H1 (cell line): ENCODE results near the gene NR1I3. TPM values are rescaled to one million over a fixed set of nuclear protein-coding genes. Genes with fewer than 3 reads are reported as not detected.

ENCODE experiments used
- CTCF ChIA-PET: fragments of 300-600 bp; sonication (Branson Sonifier 250); formaldehyde crosslinking; loops from one replicate; lab custom pipeline; 2021; ENCODE audit not compliant: partially characterized antibody; lab: Charles Lee
- POLR2A ChIA-PET: fragments of 300-600 bp; sonication (Branson Sonifier 250); formaldehyde crosslinking; loops from one replicate; lab custom pipeline; 2021; ENCODE audit warnings: inconsistent platforms; ENCODE audit not compliant: partially characterized antibody; lab: Charles Lee
- DNase-seq, 2 experiments: peaks; one replicate each; pipeline versions ENCODE4 v3.0.0 to v3.0.0-alpha.2; 2010 to 2022; ENCODE audit warnings: low spot score in 2 of 2, low read depth in 1 of 2, mixed read lengths in 1 of 2
- FAIRE-seq: peaks from 2 replicates; lab custom pipeline; 2011; peaks lifted over from hg19 to GRCh38; lab: Jason Lieb, UNC
- H2AFZ ChIP-seq: 2 replicates; pipeline ENCODE4 v1.8.1; 2012; ENCODE audit warnings: low read length, inconsistent platforms
- H2AK5ac ChIP-seq: 2 replicates; pipeline ENCODE4 v1.6.1; 2013; ENCODE audit warnings: low read depth, low read length
- H2BK120ac ChIP-seq: replicated peaks from 2 replicates; pipeline ENCODE3; 2013; ENCODE audit warnings: low read depth, low read length, inconsistent platforms
- H2BK12ac ChIP-seq: 2 replicates; pipeline ENCODE4 v1.6.1; 2013; ENCODE audit warnings: low read depth, low read length
- H2BK15ac ChIP-seq: 2 replicates; pipeline ENCODE4 v1.6.1; 2013; ENCODE audit warnings: low read length
- H2BK20ac ChIP-seq: 2 replicates; pipeline ENCODE4 v1.6.1; 2013; ENCODE audit warnings: low read length
- H2BK5ac ChIP-seq: 2 replicates; pipeline ENCODE4 v1.6.1; 2013; ENCODE audit warnings: low read depth, low read length
- H3K14ac ChIP-seq: 2 replicates; pipeline ENCODE4 v1.6.1; 2013; ENCODE audit warnings: inconsistent platforms; ENCODE audit not compliant: insufficient read length
- H3K18ac ChIP-seq: 2 replicates; pipeline ENCODE4 v1.6.1; 2013; ENCODE audit warnings: low read length; ENCODE audit errors: extremely low read depth
- H3K23ac ChIP-seq: 2 replicates; pipeline ENCODE4 v1.6.1; 2013; ENCODE audit warnings: inconsistent platforms; ENCODE audit not compliant: insufficient read length
- H3K23me2 ChIP-seq: 2 replicates; pipeline ENCODE4 v1.6.1; 2013; ENCODE audit warnings: low read depth, low read length
- H3K27ac ChIP-seq: 2 replicates; pipeline ENCODE4 v1.6.1; 2011; ENCODE audit warnings: low read depth, low read length, inconsistent platforms
- H3K27me3 ChIP-seq, 4 experiments: replicated peaks in 1 of 4; 1 replicate in 1 of 4; 2 replicates in 3 of 4; pipeline versions ENCODE4 v1.6.1 to v1.8.1; 2011 to 2013; ENCODE audit warnings: low read length in 3 of 4, mild to moderate bottlenecking in 3 of 4, inconsistent platforms in 2 of 4, mixed read lengths in 2 of 4, moderate library complexity in 1 of 4; ENCODE audit not compliant: control insufficient read depth in 3 of 4, insufficient read depth in 3 of 4; ENCODE audit errors: extremely low read depth in 1 of 4
- H3K36me3 ChIP-seq, 4 experiments: 2 replicates each; pipeline versions ENCODE4 v1.6.1 to v1.8.1; 2011 to 2013; ENCODE audit warnings: mild to moderate bottlenecking in 4 of 4, low read length in 3 of 4, moderate library complexity in 2 of 4, control low read depth in 1 of 4, inconsistent platforms in 1 of 4; ENCODE audit not compliant: insufficient read depth in 4 of 4, control insufficient read depth in 2 of 4
- H3K4ac ChIP-seq: replicated peaks from 2 replicates; pipeline ENCODE3; 2013; ENCODE audit warnings: low read length, low read depth, mixed read lengths, inconsistent platforms; ENCODE audit not compliant: insufficient read length
- H3K4me1 ChIP-seq, 4 experiments: replicated peaks in 1 of 4; 1 replicate in 1 of 4; 2 replicates in 3 of 4; pipeline versions ENCODE4 v1.6.1 to v1.8.1; 2011 to 2013; ENCODE audit warnings: low read length in 3 of 4, inconsistent platforms in 2 of 4, mixed read lengths in 1 of 4; ENCODE audit not compliant: insufficient read depth in 4 of 4, control insufficient read depth in 3 of 4
- H3K4me2 ChIP-seq, 2 experiments: 2 replicates each; pipeline versions ENCODE4 v1.6.1 to v1.8.1; 2011 to 2013; ENCODE audit warnings: low read depth in 2 of 2, low read length in 2 of 2, control low read depth in 1 of 2, inconsistent platforms in 1 of 2, mild to moderate bottlenecking in 1 of 2; ENCODE audit not compliant: insufficient read depth in 1 of 2
- H3K4me3 ChIP-seq, 4 experiments: fragments of 200-600, 300-600 bp in 1 of 4; sonication (generic), shearing (Covaris generic), sonication (Bioruptor Twin) in 1 of 4; 2 replicates each; pipeline versions ENCODE4 v1.5.1 to v1.8.1; 2011 to 2016; ENCODE audit warnings: low read length in 4 of 4, low read depth in 3 of 4, control low read depth in 2 of 4, inconsistent platforms in 2 of 4, mild to moderate bottlenecking in 2 of 4, mixed read lengths in 1 of 4, moderate library complexity in 1 of 4; ENCODE audit not compliant: insufficient read depth in 2 of 4; ENCODE audit errors: extremely low read depth in 1 of 4
- H3K56ac ChIP-seq: replicated peaks from 2 replicates; pipeline ENCODE3; 2013; ENCODE audit warnings: low read depth, mild to moderate bottlenecking, mixed read lengths, low read length, inconsistent platforms; ENCODE audit not compliant: insufficient read length
- H3K79me1 ChIP-seq: 2 replicates; pipeline ENCODE4 v1.6.1; 2013; ENCODE audit warnings: low read depth, low read length, control low read depth
- H3K79me2 ChIP-seq, 2 experiments: 2 replicates each; pipeline versions ENCODE4 v1.6.1 to v1.8.1; 2012 to 2013; ENCODE audit warnings: low read length in 2 of 2, mild to moderate bottlenecking in 2 of 2, inconsistent platforms in 1 of 2; ENCODE audit not compliant: insufficient read depth in 2 of 2, control insufficient read depth in 1 of 2
- H3K9ac ChIP-seq, 4 experiments: replicated peaks in 1 of 4; 1 replicate in 1 of 4; 2 replicates in 3 of 4; pipeline versions ENCODE4 v1.6.1 to v1.8.1; 2011 to 2013; ENCODE audit warnings: low read depth in 3 of 4, low read length in 3 of 4, control low read depth in 2 of 4, mild to moderate bottlenecking in 2 of 4, moderate library complexity in 2 of 4, inconsistent platforms in 1 of 4; ENCODE audit errors: extremely low read depth in 1 of 4
- H3K9me3 ChIP-seq, 2 experiments: 2 replicates each; pipeline versions ENCODE4 v1.6.1 to v1.8.1; 2012 to 2013; ENCODE audit warnings: mild to moderate bottlenecking in 2 of 2, moderate library complexity in 2 of 2, control low read depth in 1 of 2, inconsistent platforms in 1 of 2, low read depth in 1 of 2, low read length in 1 of 2, mixed read lengths in 1 of 2; ENCODE audit not compliant: insufficient read depth in 2 of 2
- H4K20me1 ChIP-seq, 2 experiments: replicated peaks in 1 of 2; 2 replicates each; pipeline versions ENCODE3 to v1.8.1; 2011 to 2013; ENCODE audit warnings: inconsistent platforms in 2 of 2, low read length in 2 of 2, mild to moderate bottlenecking in 1 of 2; ENCODE audit not compliant: insufficient read depth in 2 of 2, control insufficient read depth in 1 of 2
- H4K5ac ChIP-seq: 2 replicates; pipeline ENCODE4 v1.6.1; 2013; ENCODE audit warnings: low read length, low read depth, mixed read lengths, inconsistent platforms; ENCODE audit not compliant: insufficient read length
- H4K8ac ChIP-seq: 2 replicates; pipeline ENCODE4 v1.8.0; 2013; ENCODE audit warnings: mild to moderate bottlenecking, moderate library complexity, low read length, inconsistent platforms; ENCODE audit not compliant: insufficient read depth; ENCODE audit errors: extremely low read depth
- H4K91ac ChIP-seq: replicated peaks from 2 replicates; pipeline ENCODE3; 2013; ENCODE audit warnings: low read length, mixed read lengths, inconsistent platforms; ENCODE audit not compliant: insufficient read length
- BRCA1 ChIP-seq: IDR thresholded peaks from 2 replicates; pipeline ENCODE4 v1.6.1; 2012; ENCODE audit warnings: low read depth, low read length, improper control_type of control experiment
- CBX8 ChIP-seq: fragments of 300-800, 300-1000 bp; sonication (generic); IDR thresholded peaks from 2 replicates; pipeline ENCODE4 v1.7.1; 2016; ENCODE audit warnings: low read depth, low read length, borderline replicate concordance
- EGR1 ChIP-seq: IDR thresholded peaks from 2 replicates; pipeline ENCODE4 v1.6.1; 2011; ENCODE audit warnings: low read depth, low read length, borderline replicate concordance
- JUND ChIP-seq: IDR thresholded peaks from 2 replicates; pipeline ENCODE4 v1.6.1; 2011; ENCODE audit warnings: mild to moderate bottlenecking, improper control_type of control experiment, low read length
- KDM1A ChIP-seq: fragments of 200-600, 300-600 bp; sonication (generic); IDR thresholded peaks from 2 replicates; pipeline ENCODE4 v1.7.1; 2016; ENCODE audit warnings: mild to moderate bottlenecking, low read length, borderline replicate concordance
- KDM4A ChIP-seq: IDR thresholded peaks from one replicate; pipeline ENCODE4 v1.7.1; 2012; ENCODE audit warnings: low read depth, mild to moderate bottlenecking, moderate library complexity, low read length, inconsistent platforms; ENCODE audit not compliant: severe bottlenecking
- NANOG ChIP-seq: IDR thresholded peaks from 2 replicates; pipeline ENCODE4 v1.6.1; 2011; ENCODE audit warnings: low read length, low read depth, mild to moderate bottlenecking, inconsistent platforms; ENCODE audit not compliant: insufficient read depth, poor library complexity, severe bottlenecking
- PHF8 ChIP-seq: fragments of 200-600 bp; sonication (generic); conservative IDR thresholded peaks from 2 replicates; pipeline ENCODE4 v1.7.1; 2012; ENCODE audit warnings: low read depth, mild to moderate bottlenecking, inconsistent platforms, low read length, moderate library complexity
- RNF2 ChIP-seq: fragments of 200-900, 300-1000 bp; sonication (generic); IDR thresholded peaks from 2 replicates; pipeline ENCODE4 v1.7.1; 2016; ENCODE audit warnings: borderline replicate concordance, low read depth, mild to moderate bottlenecking, antibody characterized with exemption, low read length; ENCODE audit not compliant: poor library complexity, severe bottlenecking; ENCODE audit errors: missing control alignments
- SUZ12 ChIP-seq: fragments of 200-600 bp; sonication (generic); IDR thresholded peaks from 2 replicates; pipeline ENCODE4 v1.6.1; 2012; ENCODE audit warnings: mild to moderate bottlenecking, inconsistent platforms, low read length, moderate library complexity, mixed read lengths
- TAF1 ChIP-seq: IDR thresholded peaks from 2 replicates; pipeline ENCODE4 v1.6.1; 2011; ENCODE audit warnings: mild to moderate bottlenecking, low read depth, low read length
- TAF7 ChIP-seq: optimal IDR thresholded peaks from 2 replicates; pipeline ENCODE3; 2011; ENCODE audit warnings: low read depth, mild to moderate bottlenecking, inconsistent platforms, low read length, moderate library complexity, borderline replicate concordance
- TEAD4 ChIP-seq: IDR thresholded peaks from 2 replicates; pipeline ENCODE4 v1.6.1; 2012; ENCODE audit warnings: low read depth, low read length, inconsistent platforms, mixed read lengths
- ZNF274 ChIP-seq: IDR thresholded peaks from 2 replicates; pipeline ENCODE4 v1.7.0; 2012; ENCODE audit warnings: low read length, borderline replicate concordance; ENCODE audit errors: extremely low read depth
- WGBS, 2 experiments: shearing (Covaris generic) in 1 of 2; methylation state at CpG; one replicate each; pipeline versions ENCODE4 v1.1.6 to v1.1.7; 2013 to 2015; ENCODE audit warnings: low lambda C conversion rate in 2 of 2, mixed read lengths in 2 of 2, inconsistent platforms in 1 of 2, low coverage in 1 of 2, missing lambda C conversion rate in 1 of 2; ENCODE audit not compliant: insufficient replicate concordance in 2 of 2, insufficient coverage in 1 of 2, insufficient read length in 1 of 2; ENCODE audit errors: extremely low coverage in 1 of 2, missing lambda C conversion rate in 1 of 2; 5-methylcytosine and 5-hydroxymethylcytosine counted together
- polyA plus RNA-seq, 7 experiments: library from polyadenylated mRNA; depleted of rRNA in 3 of 7; stranded (reverse) in 5 of 7; unstranded in 2 of 7; fragments of >200 nt in 5 of 7; fragments of 200-250 nt in 2 of 7; gene quantifications; 1 replicate in 5 of 7; 2 replicates in 1 of 7; 4 replicates in 1 of 7; pipeline versions ENCODE4 v1.2.1 to v1.2.3, GENCODE V29; 2011 to 2013; ENCODE audit warnings: missing spikeins in 2 of 7, mixed read lengths in 2 of 7
- total RNA-seq: library from RNA; stranded (reverse); fragmentation: NEBNext Ultra II Directional; extraction: Animal tissue kit (Norgen Biotek cat#: 25700); gene quantifications from 2 replicates; pipeline ENCODE4 v1.2.1, GENCODE V29; 2021

Gene NR1I3
- total and polyA plus RNA-seq, 2 of the 8 experiments (the other 6 are each of a cell fraction or from before 2014, with no cell fraction given) = not detected

DNA sequence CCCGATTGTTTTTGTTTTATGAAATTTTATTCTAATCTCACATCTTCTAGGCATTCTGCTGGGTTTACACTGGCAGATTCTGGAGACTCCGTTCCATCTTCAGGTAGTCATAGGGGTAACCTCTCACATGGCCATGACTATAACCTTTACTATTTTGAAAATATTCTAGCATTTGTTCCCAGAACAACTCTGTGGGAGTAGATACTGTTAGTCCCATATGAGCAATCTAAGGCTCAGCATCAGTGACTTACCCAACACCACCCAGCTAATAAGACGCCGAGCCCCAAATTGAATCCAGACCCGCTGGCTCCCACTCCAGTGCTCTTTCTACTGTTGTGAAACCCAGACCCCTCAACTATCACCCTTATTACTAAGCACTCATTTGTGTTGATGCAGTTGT is 49.0 kb downstream of the NR1I3 start:
- Histone ChIP-seq H3K36me3 (peaks cover 4 to 12% (median 7%) of the 10 kb centered on the region in 4 experiments; a peak in 4 of 8 replicates), H4K20me1 (no peaks in the 10 kb centered on the region), H3K23me2 (no peaks in the 10 kb centered on the region; the same call in 1 of the 2 replicates), H4K91ac (no peak overlapping the region), H3K4ac (no peak overlapping the region), H3K56ac (no peak overlapping the region), H4K5ac (no peak overlapping the region), H3K79me2 (no peaks in the 10 kb centered on the region), H2BK5ac (no peak overlapping the region), H3K14ac (no peak overlapping the region), H3K27ac (no peak overlapping the region), H4K8ac (no peak overlapping the region), H3K4me3 (no peak overlapping the region), H3K4me2 (no peak overlapping the region), H3K79me1 (no peaks in the 10 kb centered on the region), H2AFZ (no peak overlapping the region), H2BK120ac (no peak overlapping the region), H3K9ac (no peak overlapping the region), H3K23ac (no peak overlapping the region), H3K4me1 (no peaks in the 10 kb centered on the region; a peak in 2 of 7 replicates), H2BK15ac (no peak overlapping the region), H3K27me3 (no peaks in the 10 kb centered on the region; a peak in 1 of 7 replicates), H2BK12ac (no peak overlapping the region), H3K18ac (no peak overlapping the region), H2AK5ac (no peak overlapping the region), H3K9me3 (no peaks in the 10 kb centered on the region), H2BK20ac (no peak overlapping the region)
- DNase-seq (no peak), FAIRE-seq (no peak)
- 90% methylated on average over 5 of the region's 5 CpGs; no CpG with 5 or more reads in 1 of the 2 experiments for WGBS, 2 experiments
- ChIA-PET CTCF (interaction anchor here (1.0 to 6.1 kb wide), 3 partner anchors 9 to 102 kb away, joined by 3 to 67 read pairs (median 4); partner anchors contain the start of gene NDUFS2), POLR2A (no interaction called here)
- TF ChIP-seq SUZ12 = no peak
- TF ChIP-seq EGR1 = no peak
- TF ChIP-seq CBX8 = no peak
- no peak for TF ChIP-seq NANOG
- no peak for TF ChIP-seq ZNF274
- TF ChIP-seq TEAD4 = no peak
- TF ChIP-seq PHF8 = no peak
- TF ChIP-seq JUND = no peak
- no peak for TF ChIP-seq TAF1
- TF ChIP-seq KDM1A = no peak
- no peak for TF ChIP-seq BRCA1
- TF ChIP-seq TAF7 = no peak
- no peak for TF ChIP-seq KDM4A
- no peak for TF ChIP-seq RNF2
